Gastroesophageal sphincter (tissue), 4 donors: ENCODE data around the gene NOS1AP. TPM values are rescaled to one million over a fixed set of nuclear protein-coding genes. Genes with fewer than 3 reads are reported as not detected.

ENCODE experiments used
- ATAC-seq: fragments of 150-250 bp; one replicate; pipeline ENCODE4 v1.9.1; 2016; ENCODE audit warnings: mild to moderate bottlenecking, moderate library complexity
- H3K27ac ChIP-seq, 4 donors: fragments of 200-600 bp; sonication (generic) in 3 of 4; 1 replicate in 3 of 4; 2 replicates in 1 of 4; pipeline ENCODE4 v1.5.1; 2016 to 2019
- H3K27me3 ChIP-seq: fragments of 200-600 bp; sonication (generic); one replicate; pipeline ENCODE4 v1.5.1; 2019
- H3K36me3 ChIP-seq, 2 donors: fragments of 200-600 bp; sonication (generic); one replicate each; pipeline ENCODE4 v1.5.1; 2019; ENCODE audit warnings: control low read depth in 1 of 2
- H3K4me1 ChIP-seq, 3 donors: fragments of 200-600 bp; sonication (generic); 1 replicate in 2 of 3; 2 replicates in 1 of 3; pipeline ENCODE4 v1.5.1; 2016 to 2019; ENCODE audit warnings: control low read depth in 2 of 3
- H3K4me3 ChIP-seq, 2 donors: fragments of 200-600 bp; sonication (generic); one replicate each; pipeline ENCODE4 v1.5.1; 2019; ENCODE audit warnings: mild to moderate bottlenecking in 1 of 2, moderate library complexity in 1 of 2
- H3K9me3 ChIP-seq, 3 donors: fragments of 200-600 bp; sonication (generic); one replicate each; pipeline ENCODE4 v1.5.1; 2017 to 2019; ENCODE audit warnings: control low read depth in 2 of 3
- CTCF ChIP-seq, 4 experiments: fragments of 200-600 bp in 2 of 4; fragments of 450-650 bp in 2 of 4; sonication (generic) in 1 of 4; IDR thresholded peaks; one replicate each; pipeline ENCODE4 v1.5.1; 2017 to 2019; ENCODE audit warnings: antibody characterized with exemption in 4 of 4, mild to moderate bottlenecking in 2 of 4, moderate library complexity in 2 of 4
- EP300 ChIP-seq: sonication (generic); formaldehyde crosslinking; IDR thresholded peaks from one replicate; pipeline ENCODE4 v1.6.1; 2017; ENCODE audit warnings: antibody characterized with exemption, mild to moderate bottlenecking
- POLR2A ChIP-seq, 2 donors: fragments of 450-650 bp; IDR thresholded peaks; one replicate each; pipeline ENCODE4 v1.6.1; 2017; ENCODE audit warnings: antibody characterized with exemption in 2 of 2, mild to moderate bottlenecking in 2 of 2, moderate library complexity in 1 of 2
- POLR2AphosphoS5 ChIP-seq: sonication (generic); formaldehyde crosslinking; IDR thresholded peaks from one replicate; pipeline ENCODE4 v1.6.1; 2017; ENCODE audit warnings: antibody characterized with exemption
- WGBS, 2 donors: methylation state at CpG; one replicate each; pipeline ENCODE4 v1.1.5; 2018; ENCODE audit warnings: low coverage in 1 of 2; 5-methylcytosine and 5-hydroxymethylcytosine counted together
- total RNA-seq, 4 donors: library from RNA; depleted of rRNA; stranded (reverse); fragments of >200 nt; gene quantifications; one replicate each; pipeline ENCODE4 v1.1.0, GENCODE V29; 2016

NOS1AP gene
- total RNA-seq, 4 donors from 2014 or later = 3.5 to 7.8 (median 4.1) TPM

GRCh38 chr1:162195567-162195966 lies 126.1 kb downstream of the NOS1AP start:
- ATAC-seq = no peak
- TF ChIP-seq POLR2A (IDR thresholded peaks at IDR 0.05) = no peak
- TF ChIP-seq POLR2AphosphoS5 = no peak
- TF ChIP-seq CTCF (IDR thresholded peaks at IDR 0.05) = no peak
- no peak for TF ChIP-seq EP300
- Histone ChIP-seq H3K9me3 (no peaks in the 10 kb centered on the region), H3K4me3 (no peak overlapping the region), H3K4me1 (peaks cover 0 to 26% (median 5%) of the 10 kb centered on the region in 3 donors), H3K27ac (no peak overlapping the region), H3K36me3 (no peaks in the 10 kb centered on the region), H3K27me3 (no peaks in the 10 kb centered on the region)
- WGBS, 2 donors = 33 to 76% methylated on average over 2 to 4 of the region's 4 CpGs

GRCh38 chr1:162196387-162196786 lies 126.9 kb downstream of the NOS1AP start:
- TF ChIP-seq POLR2AphosphoS5 (no peak), POLR2A (IDR thresholded peaks at IDR 0.05) (no peak), EP300 (no peak), CTCF (IDR thresholded peaks at IDR 0.05) (no peak)
- no peaks in the 10 kb centered on the region for H3K9me3 ChIP-seq
- ATAC-seq = no peak
- H3K27ac ChIP-seq = no peak overlapping the region
- 79 to 86% methylated on average over 4 of the region's 4 CpGs for WGBS, 2 donors
- no peaks in the 10 kb centered on the region for H3K36me3 ChIP-seq
- H3K4me3 ChIP-seq = no peak overlapping the region
- peaks cover 0 to 26% (median 5%) of the 10 kb centered on the region in 3 donors for H3K4me1 ChIP-seq
- H3K27me3 ChIP-seq = no peaks in the 10 kb centered on the region

- Histone ChIP-seq H3K27ac (no peak overlapping the region), H3K4me1 (peaks cover 0 to 26% (median 5%) of the 10 kb centered on the region in 3 donors), H3K27me3 (no peaks in the 10 kb centered on the region), H3K4me3 (no peak overlapping the region), H3K9me3 (no peaks in the 10 kb centered on the region), H3K36me3 (no peaks in the 10 kb centered on the region)
- 89 to 92% methylated on average over 1 to 6 of the region's 8 CpGs for WGBS, 2 donors
- TF ChIP-seq CTCF (IDR thresholded peaks at IDR 0.05) (no peak), POLR2A (IDR thresholded peaks at IDR 0.05) (no peak), EP300 (no peak), POLR2AphosphoS5 (no peak)
- no peak for ATAC-seq
Measured at GRCh38 chr1:162197041-162197531, 127.6 kb downstream of the NOS1AP start.

- no peak overlapping the region for H3K27ac ChIP-seq
- TF ChIP-seq POLR2AphosphoS5 (no peak), POLR2A (IDR thresholded peaks at IDR 0.05) (no peak), CTCF (IDR thresholded peaks at IDR 0.05) (no peak), EP300 (no peak)
Measured at GRCh38 chr1:162197615-162198421, 128.3 kb downstream of the NOS1AP start.

More at GRCh38 chr1:162197615-162198421, 128.3 kb downstream of the NOS1AP start:
- H3K9me3 ChIP-seq = no peaks in the 10 kb centered on the region
- no peak for ATAC-seq
- H3K27me3 ChIP-seq = no peaks in the 10 kb centered on the region
- H3K36me3 ChIP-seq = no peaks in the 10 kb centered on the region
- H3K4me3 ChIP-seq = no peak overlapping the region
- H3K4me1 ChIP-seq = peaks cover 0 to 24% (median 5%) of the 10 kb centered on the region in 3 donors
- WGBS, 2 donors = 67 to 92% methylated on average over 2 to 5 of the region's 13 CpGs
